ENCODE measurements around the gene GLRX5. TPM values are rescaled to one million over a fixed set of nuclear protein-coding genes. Genes with fewer than 3 reads are reported as not detected.

GLRX5 gene
- total RNA-seq, 1 donor from 2014 or later, result 34.2 TPM

DNA sequence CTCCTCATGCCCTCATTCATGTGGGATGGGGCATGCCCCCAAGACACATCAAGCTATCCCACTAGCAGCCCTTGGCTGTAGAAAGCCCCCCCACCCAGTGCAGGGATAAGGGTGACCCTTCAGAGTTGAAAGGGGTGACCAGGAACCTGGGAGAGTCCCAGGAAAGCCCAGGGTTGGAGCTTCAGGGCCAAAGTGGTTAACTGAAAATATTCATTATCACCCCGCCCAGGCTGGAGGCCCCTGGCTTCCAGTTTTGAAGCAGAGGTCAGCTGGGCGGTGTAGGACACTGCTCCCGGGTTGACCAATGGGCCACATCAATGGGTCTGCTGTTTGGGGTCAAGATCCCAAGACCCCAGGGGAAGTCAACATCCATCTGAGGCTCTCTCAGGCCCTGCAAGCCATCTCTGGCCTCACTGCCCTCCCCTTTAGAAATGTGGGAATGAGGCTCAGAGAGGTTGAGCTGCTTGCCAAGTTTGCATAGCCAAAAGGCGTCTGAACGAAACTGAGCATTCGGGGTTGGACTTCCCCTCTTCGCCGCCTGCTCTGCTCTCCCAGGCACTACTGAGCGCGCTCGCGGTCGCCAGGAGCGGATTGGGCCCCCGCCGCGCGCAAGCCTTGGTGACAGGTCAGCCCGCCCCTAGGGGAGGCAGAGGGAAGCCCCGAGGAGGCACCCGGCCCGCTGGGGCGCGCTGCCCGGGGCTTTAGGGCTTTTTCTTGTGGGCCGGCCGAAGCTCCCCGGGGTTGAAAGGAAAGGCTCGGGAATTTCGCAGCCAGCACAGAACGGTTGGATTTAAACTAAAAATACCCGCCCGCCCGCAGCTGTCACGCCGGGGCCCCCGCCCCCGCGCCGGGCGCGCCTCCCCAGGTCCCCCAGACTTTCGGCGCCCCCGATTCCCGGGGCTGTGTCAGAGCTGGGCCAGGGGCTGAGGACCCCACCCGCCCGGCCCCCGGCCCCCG, 19.0 kb upstream of the GLRX5 start:
- no peak for DNase-seq (ENCODE audit: low spot score)

DNA sequence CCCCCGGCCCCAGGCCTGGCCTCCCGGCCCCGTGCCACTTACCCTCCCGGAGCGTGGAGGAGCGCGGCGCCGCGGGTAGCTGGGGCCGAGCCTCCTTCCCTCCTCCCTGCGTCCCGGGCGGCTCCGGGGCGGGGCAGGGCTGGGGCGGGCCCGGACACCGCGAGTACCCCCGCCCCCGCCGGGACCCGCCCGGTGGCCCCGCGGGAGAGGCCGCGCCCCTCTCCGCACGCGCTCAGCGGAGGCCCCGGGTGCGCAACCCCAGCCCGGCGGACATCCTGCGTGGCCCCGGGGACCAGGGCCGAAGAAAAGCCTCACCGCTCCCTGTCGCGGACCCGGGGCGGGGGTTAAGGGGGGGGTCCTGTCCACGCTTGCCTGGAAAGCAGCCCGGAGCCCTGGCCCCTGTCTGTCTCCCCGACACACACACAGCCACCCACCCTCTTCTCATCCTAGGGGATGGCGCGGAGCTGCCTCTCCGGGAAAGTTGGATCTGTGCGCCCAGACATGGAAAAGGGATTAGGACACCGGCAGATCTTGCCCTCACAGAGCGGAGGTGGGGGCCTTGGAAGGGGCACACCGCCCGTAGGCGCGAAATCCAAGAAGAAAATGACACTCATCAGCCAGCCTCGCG, 18.2 kb upstream of the GLRX5 start, which contains the start of gene SYNE3:
TSS of gene SYNE3 (minus strand) at position 97 of the 628 bp plus-strand sequence. CDS start 40,829 bp downstream, outside the sequence.
- no peak for DNase-seq (ENCODE audit: low spot score)

DNA sequence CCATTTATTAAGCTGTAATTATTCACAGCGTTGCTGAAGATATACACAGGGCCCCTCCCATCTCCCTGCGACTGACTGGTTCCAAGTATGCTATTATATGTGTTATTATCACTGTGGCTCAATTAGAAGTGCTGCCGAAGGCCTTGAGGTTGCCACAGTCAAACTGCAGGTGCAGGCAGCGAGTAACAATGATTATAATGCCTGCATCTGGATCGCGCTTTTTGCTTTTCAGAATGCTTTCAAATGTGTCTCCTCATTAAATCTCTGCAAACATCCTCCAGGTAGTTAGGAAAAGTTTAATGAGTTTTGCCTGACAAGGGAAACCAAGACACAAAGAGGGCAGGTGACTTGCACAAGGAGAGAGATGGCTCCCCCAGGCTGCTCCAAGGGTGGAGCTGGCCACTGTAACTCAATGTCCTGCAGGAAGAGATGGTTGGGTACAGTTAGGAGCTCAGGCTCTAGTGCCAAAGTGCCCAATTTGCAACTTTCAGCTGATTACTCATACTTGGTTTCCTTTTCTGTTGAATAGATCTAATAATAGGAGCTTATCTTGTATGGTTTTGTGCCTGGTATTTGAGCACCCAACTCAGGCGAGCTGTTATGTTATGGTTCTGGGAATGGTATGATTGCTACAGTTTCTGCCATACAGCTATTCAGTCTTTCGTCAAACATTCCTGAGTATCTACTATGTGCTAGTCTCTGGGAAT, 16.7 kb upstream of the GLRX5 start:
- DNase-seq (ENCODE audit: low spot score), result no peak

DNA sequence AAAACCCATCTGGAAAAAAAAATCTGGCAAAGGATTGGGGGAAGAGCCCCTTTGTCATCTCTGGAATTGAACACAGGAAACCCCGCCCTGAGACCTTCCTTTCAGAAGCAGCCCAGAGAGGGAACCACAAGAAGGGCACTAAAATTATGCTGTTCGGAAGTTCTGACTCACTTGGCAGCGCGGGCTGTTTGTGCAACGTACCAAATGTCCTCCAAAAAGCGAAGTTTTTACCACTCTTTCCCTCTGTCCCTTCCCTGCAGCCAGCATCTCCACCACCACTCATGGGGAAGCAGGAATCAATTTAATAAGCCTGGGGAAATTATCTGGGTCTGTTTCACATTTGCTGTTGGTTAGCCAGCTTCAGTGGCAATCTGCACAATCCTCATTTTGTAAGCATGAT, 15.2 kb upstream of the GLRX5 start:
- no peak for DNase-seq (ENCODE audit: low spot score)

DNA sequence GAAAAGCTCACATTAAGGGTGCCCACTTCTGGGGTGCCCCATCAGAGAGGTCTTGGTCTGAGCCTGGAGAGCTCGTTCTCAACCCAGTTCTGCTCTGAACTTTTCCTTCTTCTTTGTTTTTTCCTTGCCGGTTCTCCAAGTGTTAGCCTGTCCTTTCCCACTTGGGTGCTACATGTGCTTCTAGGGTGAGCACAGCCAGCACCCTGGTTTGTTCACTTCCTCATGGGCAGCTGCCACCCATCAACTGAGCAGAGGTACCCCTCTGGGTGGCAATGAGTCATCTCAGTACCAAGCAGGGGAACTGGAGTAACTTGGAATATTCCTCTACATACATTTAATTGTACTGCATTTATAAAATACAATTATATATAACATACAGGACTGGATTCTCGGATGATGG, 14.5 kb upstream of the GLRX5 start:
- DNase-seq (ENCODE audit: low spot score), result no peak

DNA sequence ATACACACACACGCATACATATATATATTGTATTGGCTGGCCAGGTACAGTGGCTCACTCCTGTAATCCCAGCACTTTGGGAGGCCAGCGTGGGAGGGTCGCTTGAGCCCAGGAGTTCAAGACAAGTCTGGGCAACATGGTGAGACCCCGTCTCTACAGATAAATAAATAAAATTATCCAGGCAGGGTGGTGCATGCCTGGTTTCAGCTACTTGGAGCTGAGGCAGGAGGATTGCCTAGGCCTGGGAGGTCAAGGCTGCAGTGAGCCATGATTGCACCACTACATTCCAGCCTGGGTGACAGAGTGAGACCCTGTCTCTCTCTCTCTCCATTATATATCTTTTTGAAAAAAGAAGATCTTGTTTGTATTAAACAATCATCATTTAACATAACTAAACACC, 13.8 kb upstream of the GLRX5 start:
- no peak for DNase-seq (ENCODE audit: low spot score)

DNA sequence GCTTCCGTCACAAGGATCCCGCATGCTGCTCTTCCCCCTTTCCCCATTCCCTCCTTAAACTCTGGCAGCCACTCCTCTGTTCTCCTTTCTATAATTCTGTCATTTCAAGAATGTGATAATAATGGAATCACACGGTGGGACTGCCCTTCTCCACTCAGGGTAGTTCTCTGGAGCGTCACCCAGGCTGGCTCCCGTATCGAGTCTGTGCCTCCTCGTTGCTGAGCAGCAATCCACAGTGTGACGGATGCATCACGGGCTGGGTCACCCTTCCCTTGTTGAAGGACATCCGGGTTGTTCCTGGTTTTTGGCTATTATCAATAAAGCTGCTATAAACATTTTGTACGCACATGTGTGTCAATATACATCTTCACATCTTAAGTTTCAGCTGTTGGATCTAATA, 12.7 kb upstream of the GLRX5 start:
- no peak for DNase-seq (ENCODE audit: low spot score)

DNA sequence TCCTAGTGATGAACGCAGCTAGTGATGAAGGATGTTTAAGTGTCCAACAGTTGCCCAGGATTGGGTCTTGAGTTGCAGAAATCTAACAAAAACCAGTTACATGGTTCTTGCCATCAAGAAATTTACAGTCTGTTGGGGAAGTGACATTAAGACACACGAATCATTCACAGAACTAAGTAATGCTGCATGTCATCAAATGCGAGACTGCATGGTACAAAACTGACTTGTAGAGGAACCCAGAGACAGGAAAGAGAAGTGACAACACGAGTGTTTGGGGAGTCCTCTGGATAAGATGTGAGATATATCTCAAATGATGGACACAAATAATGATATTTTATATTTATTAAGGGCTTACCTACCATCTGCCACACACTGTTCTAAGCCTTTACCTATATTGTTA, 12.3 kb upstream of the GLRX5 start:
- no peak for DNase-seq (ENCODE audit: low spot score)

DNA sequence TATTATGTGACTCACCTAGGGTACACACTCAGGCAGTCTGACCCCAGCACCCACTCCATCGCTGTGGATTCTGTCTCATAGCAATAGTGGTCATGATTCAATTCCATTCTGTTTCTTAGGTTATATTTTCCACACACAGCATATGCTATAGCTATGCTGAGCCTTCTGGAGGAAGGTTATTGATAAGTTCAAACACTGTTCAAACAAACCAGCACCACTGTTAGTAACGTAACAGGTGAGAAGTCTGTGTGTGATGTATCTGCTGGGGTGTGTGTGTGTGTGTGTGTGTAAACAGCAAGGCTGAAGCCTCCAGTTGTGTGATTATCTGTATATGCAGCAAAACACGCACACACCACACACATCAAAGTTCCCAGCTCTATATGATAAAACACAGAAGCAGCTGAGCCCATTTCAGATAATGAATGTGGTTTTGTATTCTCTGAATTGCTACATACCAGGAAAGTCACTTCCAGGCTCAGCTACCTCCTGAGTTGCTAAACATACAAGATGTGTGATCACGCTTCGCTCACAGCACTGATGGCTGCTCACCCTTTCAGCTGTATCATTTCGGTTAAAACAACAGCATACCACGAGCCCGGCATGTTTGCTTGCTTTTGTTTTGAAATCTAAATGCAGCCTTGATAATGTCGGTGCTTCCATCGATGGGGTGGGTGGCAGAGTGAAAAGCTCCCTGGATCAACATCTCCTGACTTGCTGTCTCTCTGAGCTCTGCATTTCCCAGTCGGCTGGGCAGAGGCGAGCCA, 11.6 kb upstream of the GLRX5 start:
- no peak for DNase-seq (ENCODE audit: low spot score)

DNA sequence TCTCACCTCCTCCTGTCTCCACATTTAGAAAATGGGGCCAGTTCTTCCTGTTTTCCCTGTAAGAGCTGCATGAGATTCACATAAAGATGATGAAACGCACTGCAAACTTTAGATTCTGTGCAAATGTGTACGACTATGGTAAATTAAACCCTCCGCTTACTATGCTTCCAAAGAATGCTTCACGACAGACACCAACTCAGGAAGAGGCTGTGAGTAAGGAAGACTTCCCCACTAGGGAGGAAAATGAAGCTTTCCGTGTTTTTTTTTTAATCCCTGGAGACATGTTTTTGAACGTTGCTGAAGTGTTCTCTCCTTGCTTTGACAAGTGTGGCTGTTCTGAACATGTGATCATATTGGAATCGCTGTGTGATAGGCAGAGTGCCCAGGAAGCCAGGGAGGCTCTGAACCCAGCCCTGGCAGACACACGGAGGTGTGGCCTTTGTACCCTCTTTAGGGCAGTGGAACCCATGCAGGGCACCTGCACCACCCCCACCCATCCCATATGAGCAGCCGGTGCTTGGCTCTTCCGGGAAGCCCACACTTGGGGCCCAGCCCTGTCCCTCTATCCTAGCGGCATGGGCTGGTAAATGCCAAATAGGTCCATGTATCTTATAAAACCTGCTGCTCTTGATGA, 10.9 kb upstream of the GLRX5 start:
- DNase-seq (ENCODE audit: low spot score), result no peak

DNA sequence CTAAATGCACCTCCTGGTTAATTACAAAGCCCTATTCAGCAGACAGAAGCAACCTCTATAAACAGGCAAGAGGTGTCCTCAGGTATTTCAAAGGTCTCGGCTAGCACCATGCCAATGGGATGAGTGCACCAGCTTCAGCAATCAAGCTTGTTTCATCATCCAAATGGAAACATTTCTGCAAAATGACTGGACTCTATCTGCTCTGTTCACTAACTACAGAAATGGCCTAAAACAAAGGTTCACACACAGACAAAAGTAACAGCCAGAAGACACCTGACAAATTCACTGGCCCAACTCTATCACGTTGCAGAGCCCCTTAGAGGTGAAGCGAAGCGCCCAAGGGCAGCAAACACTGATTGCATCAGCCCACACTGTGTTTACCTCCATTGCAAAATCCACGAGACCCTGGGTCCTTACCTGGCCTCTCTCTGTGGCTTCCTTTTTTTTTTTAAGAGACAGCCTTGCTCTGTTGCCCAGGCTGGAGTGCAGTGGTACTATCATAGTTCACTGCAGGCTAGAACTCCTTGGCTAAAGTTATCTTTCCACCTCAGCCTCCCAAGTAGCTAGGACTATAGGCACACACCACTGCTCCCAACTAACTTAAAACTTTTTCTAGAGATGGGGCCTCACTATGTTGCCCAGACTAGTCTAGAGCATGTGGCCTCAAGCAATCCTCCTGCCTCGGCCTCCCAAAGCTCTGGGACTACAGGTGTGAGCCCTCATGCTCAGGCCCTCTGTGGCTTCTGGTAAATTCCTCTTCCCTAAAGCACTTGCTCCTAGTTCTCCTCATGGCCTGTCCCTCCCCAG, 9.9 kb upstream of the GLRX5 start:
- no peak for DNase-seq (ENCODE audit: low spot score)

DNA sequence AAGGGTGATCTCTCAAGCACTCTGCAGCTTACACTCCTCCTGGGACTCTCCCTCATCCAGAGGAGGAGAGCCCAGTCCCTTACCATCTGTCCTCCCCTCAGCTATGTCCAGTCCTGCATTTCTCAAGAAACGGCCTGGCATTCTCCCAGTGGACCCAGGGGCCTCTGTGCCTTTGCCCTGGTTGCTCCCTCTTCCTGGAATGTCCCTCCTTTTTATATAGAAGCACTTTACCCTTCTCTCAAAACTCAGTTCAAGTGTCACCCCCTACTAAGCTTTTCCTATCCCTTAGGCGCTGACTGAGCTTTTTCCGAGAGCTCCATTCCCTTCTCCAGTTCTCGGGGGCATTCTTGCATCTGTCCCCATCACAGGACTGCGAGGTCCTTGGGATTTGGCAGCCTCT, 8.9 kb upstream of the GLRX5 start:
- DNase-seq (ENCODE audit: low spot score), result no peak

DNA sequence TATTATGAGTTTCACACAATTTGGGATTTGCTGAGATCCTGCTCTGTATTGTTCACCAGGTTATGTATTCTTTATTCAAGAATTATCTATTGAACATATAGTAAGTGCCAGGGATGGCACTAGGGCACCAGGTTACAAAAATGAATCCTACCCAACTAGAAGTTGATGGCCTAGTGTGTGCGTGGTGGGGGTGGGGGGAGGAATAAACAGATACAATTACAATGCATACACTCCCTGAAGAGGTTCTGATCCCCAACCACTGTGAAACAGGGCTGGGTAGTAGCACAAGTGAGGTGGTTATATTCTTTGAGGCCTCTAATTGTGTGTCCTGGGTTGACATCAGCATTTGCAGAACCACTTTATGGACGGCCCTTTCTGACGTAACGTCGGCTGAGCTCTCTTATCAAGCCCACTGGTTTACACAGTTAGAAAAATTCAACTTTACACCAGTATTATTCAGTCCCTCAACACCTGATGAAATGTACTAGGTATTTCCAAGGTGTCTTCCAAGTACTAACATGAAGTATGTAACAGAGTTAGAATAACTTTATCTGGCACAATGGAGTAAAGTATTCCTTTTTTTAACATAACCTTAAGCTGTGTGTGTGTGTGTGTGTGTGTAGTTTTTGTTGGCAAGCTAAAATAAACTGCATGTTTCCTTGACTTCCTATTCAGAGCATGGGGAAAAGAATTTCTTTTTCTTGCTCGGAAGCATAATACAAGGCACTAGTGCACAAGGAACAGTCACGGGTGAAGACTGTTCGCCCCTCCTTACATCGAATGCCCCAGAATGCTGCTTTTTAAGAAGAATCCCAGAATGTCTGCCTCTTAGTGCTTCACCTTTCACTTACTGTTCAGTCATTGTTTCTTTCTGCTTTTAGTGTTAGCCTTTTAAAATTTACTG, 8.1 kb upstream of the GLRX5 start:
- no peak for DNase-seq (ENCODE audit: low spot score)

DNA sequence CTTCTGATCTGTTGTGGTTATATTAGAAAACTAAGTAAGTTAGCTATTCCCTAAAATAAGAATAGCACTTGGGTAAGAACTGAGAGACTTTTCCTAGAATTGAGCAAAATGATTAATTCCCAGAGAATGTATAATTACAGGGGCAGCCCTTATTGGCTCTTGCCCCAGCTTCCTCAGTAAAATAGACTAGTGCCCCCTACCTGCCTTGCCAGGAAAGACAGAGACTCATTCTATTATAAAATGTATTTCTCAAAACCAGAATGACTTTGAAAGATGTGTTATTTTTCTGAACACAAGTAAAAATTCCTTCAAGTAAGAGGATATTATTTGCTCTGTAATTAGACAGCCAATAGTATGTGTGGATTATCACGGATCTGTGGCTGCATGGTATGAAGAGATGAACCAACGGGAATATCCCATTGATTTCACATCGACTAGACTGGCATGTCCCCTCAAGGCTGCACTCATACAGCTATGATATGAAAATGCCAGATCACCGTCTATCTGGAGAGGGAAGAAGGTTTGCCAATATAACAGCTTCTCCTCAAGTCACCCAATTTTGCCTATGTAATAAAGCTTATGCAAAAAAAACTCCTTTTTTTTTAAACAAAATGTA, 7.4 kb upstream of the GLRX5 start:
- DNase-seq (ENCODE audit: low spot score), result no peak

DNA sequence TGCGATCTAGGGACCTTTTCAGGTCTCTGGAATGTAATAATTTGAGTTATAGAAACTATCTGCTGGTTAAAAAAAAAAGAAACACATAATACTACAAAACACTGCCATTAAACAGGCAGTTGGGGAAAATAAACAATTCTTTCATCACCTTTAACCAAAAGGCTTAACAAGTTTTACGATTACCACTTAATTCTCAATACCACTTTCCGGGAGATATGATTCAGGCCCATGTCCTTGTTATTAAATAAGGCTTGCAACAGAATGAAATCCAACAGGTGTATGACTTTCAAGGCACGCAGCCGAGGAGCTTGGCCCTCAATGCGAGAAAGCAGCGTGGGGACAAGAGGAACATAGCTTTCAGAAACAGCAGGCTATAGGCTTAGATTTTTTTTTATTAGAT, 5.6 kb upstream of the GLRX5 start:
- DNase-seq (ENCODE audit: low spot score), result no peak

DNA sequence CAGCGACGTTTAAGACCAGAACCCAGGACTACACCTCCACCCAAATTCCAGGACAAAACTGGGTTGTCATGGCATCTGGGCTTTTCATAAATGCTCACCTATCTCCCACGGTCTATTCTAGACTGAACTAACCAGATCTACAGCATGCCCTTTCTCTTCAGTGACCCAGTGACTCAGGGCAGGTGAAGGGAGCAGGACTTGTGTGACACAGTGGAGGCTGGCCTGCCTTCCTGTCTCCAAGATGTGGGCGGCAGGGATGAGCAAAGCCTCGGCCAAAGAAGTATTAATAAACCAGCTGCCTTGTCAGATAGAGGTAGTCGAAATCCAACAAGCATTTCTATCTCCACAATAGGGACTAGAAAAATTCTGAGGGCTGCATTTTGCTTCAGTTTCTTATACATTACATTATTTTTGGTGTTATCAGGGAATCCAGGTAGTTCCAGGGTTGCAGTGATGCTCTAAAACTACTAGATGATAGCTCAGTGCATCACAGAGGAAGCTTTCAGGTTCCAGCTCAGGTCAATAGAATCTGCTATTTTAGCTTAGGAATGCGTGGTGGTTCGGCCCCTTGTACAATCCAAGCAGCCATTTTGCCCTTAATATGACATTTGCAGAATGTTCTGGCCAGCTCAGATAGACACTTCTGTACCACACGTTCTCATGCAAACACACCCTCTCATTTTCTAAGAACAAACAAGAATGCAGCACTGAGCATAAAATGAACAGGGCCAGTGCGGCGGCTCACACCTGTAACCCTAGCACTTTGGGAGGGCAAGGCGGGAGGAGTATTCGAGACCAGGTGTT, 4.2 kb upstream of the GLRX5 start:
- no peak for DNase-seq (ENCODE audit: low spot score)

DNA sequence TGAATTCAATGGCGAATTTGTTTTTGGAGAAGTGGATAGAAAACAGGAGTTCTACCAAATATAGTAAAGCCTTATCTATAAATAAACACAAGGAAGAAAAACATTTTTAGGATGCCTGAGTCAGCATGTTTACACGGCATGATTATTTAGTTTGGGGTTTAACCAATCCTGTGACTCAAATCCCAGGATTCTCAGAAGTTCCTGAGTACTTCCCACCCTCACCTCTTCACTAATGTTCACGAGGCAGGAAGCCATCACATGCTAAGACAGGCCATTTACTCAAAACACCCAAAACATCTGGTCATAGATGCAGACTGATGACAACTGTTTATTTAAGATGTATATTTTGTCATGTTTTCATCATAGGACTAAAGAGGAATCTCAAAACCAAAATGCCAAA, 3.4 kb upstream of the GLRX5 start:
- DNase-seq (ENCODE audit: low spot score), result no peak

DNA sequence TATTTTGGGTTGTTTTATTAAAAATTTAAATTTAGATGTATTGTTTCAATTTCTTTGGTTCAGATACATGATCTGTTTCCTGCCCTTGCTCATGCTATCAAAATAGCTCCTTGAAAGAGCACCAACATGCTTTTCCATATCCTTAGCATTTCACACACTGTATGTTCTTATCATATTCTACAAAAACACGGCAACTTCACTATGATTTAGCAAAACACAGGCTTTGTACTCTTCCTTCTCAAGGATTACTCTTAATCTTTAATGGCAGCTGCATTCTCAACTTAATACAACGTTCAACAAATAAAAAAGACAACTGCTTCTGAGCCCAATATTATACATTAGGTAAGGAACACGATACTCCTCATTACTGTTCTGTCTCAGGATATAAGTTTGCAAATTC, 2.9 kb upstream of the GLRX5 start:
- DNase-seq (ENCODE audit: low spot score), result no peak

Data from mesenteric fat pad (tissue), 1 donor.